HAP-1 (cell line): ENCODE results near the gene YKT6.

ENCODE experiments used
- DNase-seq, 2 experiments: peaks; one replicate each; pipeline ENCODE4 v3.0.0-alpha.2; 2016 to 2020; ENCODE audit warnings: low spot score in 2 of 2
- H3K27me3 ChIP-seq: fragments of 250-450 bp; sonication (Bioruptor Pico); 2 replicates; pipeline ENCODE4 v1.5.1; 2020; ENCODE audit warnings: low read depth, mild to moderate bottlenecking, moderate library complexity
- H3K36me3 ChIP-seq: fragments of 250-450 bp; sonication (Bioruptor Pico); replicated peaks from 2 replicates; pipeline ENCODE4 v1.5.1; 2020; ENCODE audit warnings: mild to moderate bottlenecking
- H3K4me1 ChIP-seq: fragments of 250-450 bp; sonication (Bioruptor Pico); 2 replicates; pipeline ENCODE4 v1.5.1; 2020; ENCODE audit warnings: mild to moderate bottlenecking
- H3K4me3 ChIP-seq: fragments of 250-450 bp; sonication (Bioruptor Pico); 2 replicates; pipeline ENCODE4 v1.5.1; 2020; ENCODE audit warnings: mild to moderate bottlenecking, moderate library complexity
- H3K9me3 ChIP-seq: fragments of 250-450 bp; sonication (Bioruptor Pico); 2 replicates; pipeline ENCODE4 v1.5.1; 2020; ENCODE audit warnings: mild to moderate bottlenecking, moderate library complexity
- in situ Hi-C: fragments of 300-500 bp; cut with MboI; formaldehyde crosslinking; loops from 3 replicates; pipeline ENCODE4 v1.14.3; 2020; ENCODE audit warnings: low sequenced_read_pairs, inconsistent platforms, mixed read lengths

YKT6 gene

DNA sequence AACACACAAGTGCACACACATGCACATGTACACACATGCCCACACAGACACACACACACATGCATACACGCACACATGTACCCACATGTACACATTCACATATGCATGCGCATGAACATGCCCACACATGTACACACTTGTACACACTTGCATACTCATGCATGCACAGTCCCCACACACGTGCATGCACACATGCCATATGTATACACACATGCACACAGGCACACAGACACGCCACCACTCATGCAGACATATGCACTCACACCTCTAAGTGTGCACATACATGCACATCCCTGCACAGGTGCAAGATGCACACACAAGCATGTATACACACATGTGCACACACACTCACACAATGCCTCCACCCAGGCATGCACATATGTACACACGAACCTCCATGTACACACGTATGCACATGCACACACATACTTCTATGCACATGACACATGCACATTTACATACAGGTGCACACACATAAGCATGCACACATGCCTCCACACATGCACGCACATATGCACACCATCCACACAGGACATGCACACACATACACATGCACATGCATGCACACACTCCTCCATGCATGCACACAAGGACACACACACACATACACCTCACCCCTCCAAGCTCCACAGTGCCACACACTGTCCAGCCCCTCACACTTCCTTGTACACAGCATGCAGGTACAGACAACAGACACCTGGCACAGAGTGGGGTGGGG is 45.8 kb downstream of the YKT6 start:
- H3K4me1 ChIP-seq, result no peaks in the 10 kb centered on the region
- no peaks in the 10 kb centered on the region for H3K9me3 ChIP-seq
- H3K36me3 ChIP-seq, result no peaks in the 10 kb centered on the region
- no peak overlapping the region for H3K4me3 ChIP-seq
- in situ Hi-C loops, result loop anchor here (10.0 kb wide), 1 partner anchor 238 kb away; no protein-coding TSS in a partner anchor
- no peak for DNase-seq
- H3K27me3 ChIP-seq, result no peaks in the 10 kb centered on the region

DNA sequence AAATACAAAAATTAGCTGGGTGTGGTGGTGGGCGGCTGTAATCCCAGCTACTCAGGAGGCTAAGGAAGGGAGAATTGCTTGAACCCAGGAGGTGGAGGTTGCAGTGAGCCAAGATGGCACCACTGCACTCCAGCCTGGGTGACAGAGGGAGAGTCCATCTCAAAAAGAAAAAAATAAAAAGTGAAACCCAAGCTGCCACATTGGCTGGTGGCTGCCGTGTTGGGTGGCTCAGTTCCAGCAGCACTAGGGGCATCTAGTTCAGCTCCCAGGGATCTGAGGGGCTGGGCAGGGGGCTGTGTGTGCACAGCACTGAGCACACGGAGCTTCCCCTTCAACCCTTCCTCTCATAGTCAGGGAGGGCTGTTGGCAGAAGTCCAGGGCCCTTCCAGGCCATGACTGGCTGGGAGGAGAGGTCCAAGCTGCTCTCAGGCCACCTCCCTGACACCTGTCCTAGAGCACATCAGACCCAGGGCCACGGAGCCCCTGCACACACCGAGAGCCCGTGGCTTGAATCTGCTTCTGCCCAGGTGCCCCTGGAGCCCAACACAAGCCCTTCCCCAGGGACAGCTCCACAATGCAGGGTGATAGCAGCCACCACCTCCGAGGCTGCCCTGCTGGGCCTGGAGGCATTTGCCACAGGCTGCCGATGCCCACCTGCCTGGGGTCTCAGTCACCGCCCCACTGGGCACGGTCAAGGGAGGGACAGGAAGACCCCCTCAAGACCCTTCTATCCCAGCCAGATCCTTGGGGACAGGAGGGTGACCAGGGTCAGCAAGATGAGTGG is 47.3 kb downstream of the YKT6 start:
- H3K36me3 ChIP-seq, result no peaks in the 10 kb centered on the region
- no peak for DNase-seq
- H3K4me1 ChIP-seq, result no peaks in the 10 kb centered on the region
- in situ Hi-C loops, result loop anchor here (10.0 kb wide), 1 partner anchor 237 kb away; no protein-coding TSS in a partner anchor
- H3K4me3 ChIP-seq, result no peak overlapping the region
- H3K27me3 ChIP-seq, result no peaks in the 10 kb centered on the region
- no peaks in the 10 kb centered on the region for H3K9me3 ChIP-seq

DNA sequence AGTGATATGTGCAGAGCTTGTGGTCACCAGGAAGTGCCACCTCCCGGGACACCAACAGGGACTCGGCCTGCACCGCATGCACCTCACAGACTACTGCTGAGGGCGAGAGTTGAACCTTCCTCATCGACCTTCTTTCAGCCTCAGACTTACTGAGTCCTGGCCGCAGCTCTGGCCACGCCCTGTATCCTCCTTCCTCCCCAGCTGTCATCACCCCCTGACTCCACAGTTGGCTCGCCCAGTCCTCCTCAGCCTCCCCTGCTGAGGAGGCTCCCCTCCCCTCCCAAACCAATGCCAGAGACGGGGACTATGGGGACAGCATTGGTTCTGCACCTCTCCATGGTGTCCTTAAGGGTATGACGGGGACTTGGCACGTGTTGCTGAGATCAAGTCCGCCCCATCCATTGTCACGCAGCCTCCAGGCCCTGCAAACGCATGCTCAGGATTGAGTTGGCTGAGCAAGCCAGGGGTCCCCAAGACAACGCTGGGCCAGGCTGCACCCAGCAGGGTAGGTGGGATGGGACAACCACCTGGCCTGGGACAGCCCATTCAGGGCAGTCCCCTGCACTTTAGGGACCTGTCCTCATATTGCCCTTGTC is 49.0 kb downstream of the YKT6 start:
- DNase-seq, result no peak
- no peaks in the 10 kb centered on the region for H3K4me1 ChIP-seq
- H3K9me3 ChIP-seq, result no peaks in the 10 kb centered on the region
- in situ Hi-C loops, result loop anchor here (10.0 kb wide), 1 partner anchor 235 kb away; no protein-coding TSS in a partner anchor
- H3K27me3 ChIP-seq, result no peaks in the 10 kb centered on the region
- H3K36me3 ChIP-seq, result no peaks in the 10 kb centered on the region
- no peak overlapping the region for H3K4me3 ChIP-seq

DNA sequence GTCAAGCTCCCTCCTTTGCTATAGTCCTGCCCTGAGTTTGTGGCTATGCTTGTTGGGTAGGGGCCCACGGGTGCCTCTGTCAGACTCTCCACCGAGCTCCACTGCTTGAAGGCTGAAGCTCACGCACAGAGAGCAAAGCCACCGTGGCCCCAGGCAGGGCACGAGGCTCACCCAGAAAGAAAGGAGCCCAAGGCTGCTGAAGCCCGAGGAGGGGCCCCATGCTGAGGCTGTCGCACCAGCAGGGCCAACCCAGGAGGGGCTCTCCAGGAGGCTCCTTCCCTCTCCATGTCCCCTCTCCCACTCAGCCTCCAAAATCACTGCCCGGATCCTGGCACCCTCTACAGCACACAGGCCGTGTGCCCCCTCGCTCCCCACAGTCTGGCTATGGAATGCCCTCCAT is 50.5 kb downstream of the YKT6 start:
- Histone ChIP-seq H3K4me1 (no peaks in the 10 kb centered on the region), H3K27me3 (no peaks in the 10 kb centered on the region), H3K4me3 (no peak overlapping the region), H3K9me3 (no peaks in the 10 kb centered on the region), H3K36me3 (no peaks in the 10 kb centered on the region)
- in situ Hi-C loops, result no loop called here
- no peak for DNase-seq

DNA sequence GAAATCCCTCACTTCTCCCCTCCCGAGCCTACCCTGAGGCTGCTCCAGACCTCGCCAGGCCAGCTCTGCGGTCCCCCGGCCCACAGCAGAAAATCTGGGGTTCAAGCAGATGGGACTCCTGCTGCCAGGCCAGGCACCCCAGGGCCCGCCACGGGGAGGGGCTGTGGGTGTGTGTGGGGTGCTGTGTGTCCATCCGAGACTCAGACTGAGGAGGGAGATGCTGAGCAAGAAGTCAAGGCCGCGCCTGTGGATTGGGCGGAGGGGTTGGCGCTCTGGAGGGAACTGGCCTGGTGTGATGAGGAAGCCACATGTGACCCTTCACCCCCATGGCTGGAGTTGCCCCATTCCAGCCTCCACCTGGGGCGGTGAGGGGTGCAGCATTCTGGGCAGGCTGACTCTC is 51.1 kb downstream of the YKT6 start:
- Histone ChIP-seq H3K36me3 (no peaks in the 10 kb centered on the region), H3K4me3 (no peak overlapping the region), H3K4me1 (no peaks in the 10 kb centered on the region), H3K27me3 (no peaks in the 10 kb centered on the region), H3K9me3 (no peaks in the 10 kb centered on the region)
- in situ Hi-C loops, result no loop called here
- no peak for DNase-seq

DNA sequence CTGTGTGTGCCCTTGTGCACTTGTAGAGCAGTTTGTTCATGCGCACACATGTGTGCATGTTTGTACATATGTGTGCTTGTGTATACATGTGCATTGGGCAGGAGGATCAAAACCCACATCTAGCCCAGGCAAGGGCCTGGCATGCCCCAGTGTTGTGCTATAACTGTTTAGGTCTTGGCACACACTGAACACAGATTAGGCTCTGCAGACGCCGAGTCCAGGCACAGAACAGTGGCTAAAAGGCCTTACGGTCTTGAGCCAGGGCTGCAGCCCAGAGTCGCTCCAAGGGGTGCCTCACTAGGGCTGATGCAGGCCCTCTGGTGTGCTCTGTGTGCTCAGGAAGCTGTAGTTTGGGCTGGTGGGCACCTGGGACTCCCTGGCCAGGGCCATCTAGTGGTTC is 55.7 kb downstream of the YKT6 start:
- Histone ChIP-seq H3K4me3 (no peak overlapping the region), H3K36me3 (no peaks in the 10 kb centered on the region), H3K4me1 (no peaks in the 10 kb centered on the region), H3K9me3 (no peaks in the 10 kb centered on the region), H3K27me3 (no peaks in the 10 kb centered on the region)
- no peak for DNase-seq
- in situ Hi-C loops, result no loop called here

DNA sequence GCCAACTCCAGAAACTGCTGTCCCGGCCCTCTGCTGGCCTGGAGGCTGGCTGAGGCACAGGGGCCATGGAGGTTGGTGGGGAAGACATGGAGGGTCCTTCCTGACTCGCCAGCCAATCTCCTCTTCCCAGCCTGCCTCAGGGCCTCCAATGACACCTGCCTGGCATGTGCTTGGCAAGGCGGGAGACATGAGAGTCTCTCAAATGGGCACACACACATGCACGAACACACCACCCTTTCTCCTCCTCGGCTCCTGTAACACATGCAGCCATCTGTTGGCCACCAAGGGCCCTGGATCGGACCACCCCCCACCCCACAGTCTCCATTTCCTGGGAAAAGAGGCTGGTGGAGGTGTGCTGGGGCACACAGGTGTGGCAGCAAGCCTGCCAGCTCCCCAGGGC is 56.4 kb downstream of the YKT6 start:
- Histone ChIP-seq H3K4me3 (no peak overlapping the region), H3K36me3 (no peaks in the 10 kb centered on the region), H3K27me3 (no peaks in the 10 kb centered on the region), H3K9me3 (no peaks in the 10 kb centered on the region), H3K4me1 (no peaks in the 10 kb centered on the region)
- in situ Hi-C loops, result no loop called here
- DNase-seq, result no peak

DNA sequence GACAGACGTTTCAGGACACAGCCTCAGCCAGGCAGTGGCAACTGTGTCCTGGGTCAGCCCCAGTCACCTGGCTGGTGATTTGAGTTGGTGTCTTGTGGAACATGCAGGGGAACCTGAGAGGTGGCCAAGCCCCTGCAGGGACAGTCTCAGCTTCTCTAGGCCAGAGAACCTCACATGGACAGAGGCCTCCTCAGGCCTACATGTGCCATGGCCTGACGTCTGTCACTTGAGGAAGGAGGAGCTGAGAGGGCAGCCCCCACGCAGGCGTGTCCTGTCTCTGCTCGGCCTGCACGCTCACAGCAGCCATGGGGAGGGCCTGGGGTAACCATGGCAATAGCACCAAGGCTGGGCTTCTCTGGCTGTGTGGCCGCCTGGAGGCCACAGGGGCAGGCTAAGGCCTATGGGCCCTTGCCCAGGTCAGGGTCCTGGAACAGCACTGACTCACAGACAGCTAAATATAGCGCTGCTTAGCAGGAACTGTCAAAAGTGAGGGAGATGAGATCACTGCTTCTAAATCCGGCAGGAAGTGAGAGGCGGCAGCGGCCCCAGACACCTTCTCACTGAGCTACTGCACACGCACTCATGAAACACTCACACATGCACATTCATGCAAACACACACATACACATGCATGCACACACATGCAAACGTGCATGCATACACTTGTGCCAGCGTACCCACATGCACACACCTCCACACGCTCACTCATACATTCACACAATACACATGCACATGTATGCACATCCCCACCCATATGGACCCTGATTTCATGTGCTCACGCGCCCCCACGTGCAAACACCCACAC is 57.0 kb downstream of the YKT6 start:
- H3K4me3 ChIP-seq, result no peak overlapping the region
- H3K27me3 ChIP-seq, result no peaks in the 10 kb centered on the region; the same call in 1 of the 2 replicates
- no peak for DNase-seq
- no peaks in the 10 kb centered on the region for H3K36me3 ChIP-seq
- H3K4me1 ChIP-seq, result no peaks in the 10 kb centered on the region
- in situ Hi-C loops, result no loop called here
- H3K9me3 ChIP-seq, result no peaks in the 10 kb centered on the region

DNA sequence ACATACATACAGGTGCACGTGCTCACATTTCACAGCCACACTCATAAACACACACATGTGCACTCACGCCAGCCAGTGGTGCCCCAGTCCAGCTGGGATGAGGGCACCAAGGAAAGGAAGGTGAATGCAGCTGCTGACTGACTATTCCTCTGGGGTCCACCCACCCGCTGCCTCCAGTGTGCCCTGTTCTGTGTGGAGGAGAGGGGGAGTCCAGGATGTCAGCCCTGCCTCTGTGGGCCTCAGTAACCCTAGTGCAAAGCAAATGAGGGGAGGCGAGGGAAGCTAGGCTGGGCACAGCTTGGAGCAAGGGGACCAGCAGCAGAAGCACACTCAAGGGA is 57.6 kb downstream of the YKT6 start:
- H3K36me3 ChIP-seq, result no peaks in the 10 kb centered on the region
- no peak for DNase-seq
- H3K9me3 ChIP-seq, result no peaks in the 10 kb centered on the region
- no peaks in the 10 kb centered on the region for H3K4me1 ChIP-seq
- H3K4me3 ChIP-seq, result no peak overlapping the region
- H3K27me3 ChIP-seq, result peaks cover 2% of the 10 kb centered on the region; the same call in 1 of the 2 replicates
- in situ Hi-C loops, result no loop called here

DNA sequence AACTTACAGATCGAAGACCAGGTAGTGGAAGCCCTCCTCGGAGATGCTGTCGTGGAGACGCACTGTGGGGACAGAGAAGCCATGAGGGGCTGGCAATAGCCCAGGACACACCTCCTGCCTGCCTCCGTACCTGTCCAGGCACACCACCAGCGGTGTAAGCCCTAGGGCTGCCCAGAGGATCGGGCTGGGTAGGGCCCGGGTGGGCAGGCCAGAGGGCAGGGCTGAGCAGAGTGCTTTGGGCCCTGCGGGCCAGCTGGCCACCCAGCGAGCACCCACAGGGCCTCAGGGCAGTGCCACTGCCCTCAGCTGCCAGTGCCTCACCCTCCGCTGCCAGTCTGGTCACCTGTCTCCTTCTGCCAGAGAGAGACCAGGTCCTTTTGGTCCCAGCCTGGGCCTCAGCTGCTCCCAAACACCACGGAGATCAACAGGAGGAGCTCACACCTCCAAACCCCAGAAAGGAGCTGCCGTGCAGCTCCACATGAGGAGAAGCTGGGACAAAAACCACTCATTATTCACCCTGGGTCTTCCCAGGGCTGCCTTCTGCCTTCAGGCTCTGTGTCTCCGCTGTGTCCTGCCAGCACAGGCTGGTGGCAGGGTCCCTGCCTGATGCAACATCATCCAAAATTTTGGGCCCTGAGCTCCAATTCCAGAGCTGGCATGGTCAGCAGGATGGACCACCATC is 58.2 kb downstream of the YKT6 start:
- H3K36me3 ChIP-seq, result no peaks in the 10 kb centered on the region
- H3K27me3 ChIP-seq, result peaks cover 5% of the 10 kb centered on the region; the same call in 1 of the 2 replicates
- no peak for DNase-seq
- no peak overlapping the region for H3K4me3 ChIP-seq
- in situ Hi-C loops, result no loop called here
- H3K4me1 ChIP-seq, result no peaks in the 10 kb centered on the region
- no peaks in the 10 kb centered on the region for H3K9me3 ChIP-seq

DNA sequence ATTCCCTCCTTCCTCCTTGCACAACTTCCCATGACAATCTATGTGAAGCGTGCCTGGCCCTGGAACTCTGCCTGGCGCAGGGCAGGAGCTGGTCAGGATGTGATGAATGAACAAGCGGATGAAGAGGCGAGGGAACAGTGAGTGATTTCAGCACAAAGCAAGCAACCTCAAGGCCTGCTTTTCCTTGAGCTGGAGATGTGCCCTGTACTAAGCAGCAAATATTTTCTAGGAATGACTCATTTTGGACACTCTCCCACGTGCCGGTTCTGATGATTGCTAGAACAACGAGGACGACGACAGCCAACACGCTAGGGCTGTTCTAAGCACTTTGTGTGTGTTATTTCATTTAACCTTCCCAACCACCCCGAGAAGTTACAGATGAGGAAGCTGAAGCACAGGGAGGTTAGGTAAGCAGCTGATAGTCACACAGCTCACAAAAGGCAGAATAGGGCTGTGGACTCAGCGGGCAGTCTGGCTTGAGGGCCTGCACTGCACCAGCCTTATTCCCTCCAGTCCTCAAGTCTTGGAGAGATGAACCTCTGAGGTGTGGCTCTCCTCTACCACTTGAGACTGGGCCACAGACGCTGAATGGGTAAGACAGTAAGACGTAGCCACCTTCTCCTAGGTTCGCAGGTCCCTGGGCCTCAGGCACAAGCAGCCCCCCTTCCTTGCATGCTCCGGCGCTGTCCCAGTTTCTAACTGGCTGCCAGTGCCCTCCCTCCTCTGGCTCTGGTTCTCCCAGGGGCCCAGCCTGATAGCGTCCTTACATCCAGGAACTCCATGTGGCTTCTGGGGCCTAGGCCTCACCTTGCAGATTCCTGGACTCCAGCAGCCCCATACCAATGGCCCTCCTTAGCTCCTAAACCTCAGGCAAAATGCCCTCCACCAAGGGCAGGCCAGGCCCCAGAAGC is 59.0 kb downstream of the YKT6 start:
- no peaks in the 10 kb centered on the region for H3K36me3 ChIP-seq
- no peaks in the 10 kb centered on the region for H3K9me3 ChIP-seq
- no peak overlapping the region for H3K4me3 ChIP-seq
- in situ Hi-C loops, result no loop called here
- H3K4me1 ChIP-seq, result no peaks in the 10 kb centered on the region
- DNase-seq, result no peak
- H3K27me3 ChIP-seq, result peaks cover 11% of the 10 kb centered on the region; the same call in 1 of the 2 replicates

DNA sequence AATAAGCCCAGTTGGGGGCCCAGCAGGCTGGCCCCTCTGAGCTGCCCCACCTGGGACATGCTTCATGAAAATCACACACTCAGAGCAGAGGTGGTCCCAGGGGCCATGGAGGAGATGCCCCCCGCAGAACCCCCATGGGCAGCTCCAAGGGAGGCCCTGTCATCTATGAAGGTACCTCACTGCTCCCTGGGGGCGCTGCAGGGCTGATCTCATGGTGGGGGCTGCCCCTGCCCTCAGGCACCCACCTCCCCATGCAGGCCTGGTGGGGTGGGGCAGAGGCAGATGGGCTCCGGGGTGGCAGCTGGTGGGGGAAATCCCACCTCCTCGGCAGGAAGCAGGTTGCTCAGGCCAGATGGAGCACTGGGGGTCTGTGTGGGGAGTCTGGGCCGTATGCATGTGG is 60.5 kb downstream of the YKT6 start:
- Histone ChIP-seq H3K4me1 (no peaks in the 10 kb centered on the region), H3K4me3 (no peak overlapping the region), H3K27me3 (peaks cover 23% of the 10 kb centered on the region), H3K36me3 (no peaks in the 10 kb centered on the region), H3K9me3 (no peaks in the 10 kb centered on the region)
- no peak for DNase-seq
- in situ Hi-C loops, result no loop called here
